H1 (cell line): ENCODE results near the gene SPATA31C2. TPM values are rescaled to one million over a fixed set of nuclear protein-coding genes. Genes with fewer than 3 reads are reported as not detected.

Experiments used
- CTCF ChIA-PET: fragments of 300-600 bp; sonication (Branson Sonifier 250); formaldehyde crosslinking; loops from one replicate; lab custom pipeline; 2021; ENCODE audit not compliant: partially characterized antibody; lab: Charles Lee
- POLR2A ChIA-PET: fragments of 300-600 bp; sonication (Branson Sonifier 250); formaldehyde crosslinking; loops from one replicate; lab custom pipeline; 2021; ENCODE audit warnings: inconsistent platforms; ENCODE audit not compliant: partially characterized antibody; lab: Charles Lee
- DNase-seq, 2 experiments: peaks; one replicate each; pipeline versions ENCODE4 v3.0.0 to v3.0.0-alpha.2; 2010 to 2022; ENCODE audit warnings: low spot score in 2 of 2, low read depth in 1 of 2, mixed read lengths in 1 of 2
- FAIRE-seq: peaks from 2 replicates; lab custom pipeline; 2011; peaks lifted over from hg19 to GRCh38; lab: Jason Lieb, UNC
- H2AFZ ChIP-seq: 2 replicates; pipeline ENCODE4 v1.8.1; 2012; ENCODE audit warnings: low read length, inconsistent platforms
- H2AK5ac ChIP-seq: 2 replicates; pipeline ENCODE4 v1.6.1; 2013; ENCODE audit warnings: low read depth, low read length
- H2BK120ac ChIP-seq: replicated peaks from 2 replicates; pipeline ENCODE3; 2013; ENCODE audit warnings: low read depth, low read length, inconsistent platforms
- H2BK12ac ChIP-seq: 2 replicates; pipeline ENCODE4 v1.6.1; 2013; ENCODE audit warnings: low read depth, low read length
- H2BK15ac ChIP-seq: 2 replicates; pipeline ENCODE4 v1.6.1; 2013; ENCODE audit warnings: low read length
- H2BK20ac ChIP-seq: 2 replicates; pipeline ENCODE4 v1.6.1; 2013; ENCODE audit warnings: low read length
- H2BK5ac ChIP-seq: 2 replicates; pipeline ENCODE4 v1.6.1; 2013; ENCODE audit warnings: low read depth, low read length
- H3K14ac ChIP-seq: 2 replicates; pipeline ENCODE4 v1.6.1; 2013; ENCODE audit warnings: inconsistent platforms; ENCODE audit not compliant: insufficient read length
- H3K18ac ChIP-seq: 2 replicates; pipeline ENCODE4 v1.6.1; 2013; ENCODE audit warnings: low read length; ENCODE audit errors: extremely low read depth
- H3K23ac ChIP-seq: 2 replicates; pipeline ENCODE4 v1.6.1; 2013; ENCODE audit warnings: inconsistent platforms; ENCODE audit not compliant: insufficient read length
- H3K23me2 ChIP-seq: 2 replicates; pipeline ENCODE4 v1.6.1; 2013; ENCODE audit warnings: low read depth, low read length
- H3K27ac ChIP-seq: 2 replicates; pipeline ENCODE4 v1.6.1; 2011; ENCODE audit warnings: low read depth, low read length, inconsistent platforms
- H3K27me3 ChIP-seq, 4 experiments: replicated peaks in 1 of 4; 1 replicate in 1 of 4; 2 replicates in 3 of 4; pipeline versions ENCODE4 v1.6.1 to v1.8.1; 2011 to 2013; ENCODE audit warnings: low read length in 3 of 4, mild to moderate bottlenecking in 3 of 4, inconsistent platforms in 2 of 4, mixed read lengths in 2 of 4, moderate library complexity in 1 of 4; ENCODE audit not compliant: control insufficient read depth in 3 of 4, insufficient read depth in 3 of 4; ENCODE audit errors: extremely low read depth in 1 of 4
- H3K36me3 ChIP-seq, 4 experiments: 2 replicates each; pipeline versions ENCODE4 v1.6.1 to v1.8.1; 2011 to 2013; ENCODE audit warnings: mild to moderate bottlenecking in 4 of 4, low read length in 3 of 4, moderate library complexity in 2 of 4, control low read depth in 1 of 4, inconsistent platforms in 1 of 4; ENCODE audit not compliant: insufficient read depth in 4 of 4, control insufficient read depth in 2 of 4
- H3K4ac ChIP-seq: replicated peaks from 2 replicates; pipeline ENCODE3; 2013; ENCODE audit warnings: low read length, low read depth, mixed read lengths, inconsistent platforms; ENCODE audit not compliant: insufficient read length
- H3K4me1 ChIP-seq, 4 experiments: replicated peaks in 1 of 4; 1 replicate in 1 of 4; 2 replicates in 3 of 4; pipeline versions ENCODE4 v1.6.1 to v1.8.1; 2011 to 2013; ENCODE audit warnings: low read length in 3 of 4, inconsistent platforms in 2 of 4, mixed read lengths in 1 of 4; ENCODE audit not compliant: insufficient read depth in 4 of 4, control insufficient read depth in 3 of 4
- H3K4me2 ChIP-seq, 2 experiments: 2 replicates each; pipeline versions ENCODE4 v1.6.1 to v1.8.1; 2011 to 2013; ENCODE audit warnings: low read depth in 2 of 2, low read length in 2 of 2, control low read depth in 1 of 2, inconsistent platforms in 1 of 2, mild to moderate bottlenecking in 1 of 2; ENCODE audit not compliant: insufficient read depth in 1 of 2
- H3K4me3 ChIP-seq, 4 experiments: fragments of 200-600, 300-600 bp in 1 of 4; sonication (generic), shearing (Covaris generic), sonication (Bioruptor Twin) in 1 of 4; 2 replicates each; pipeline versions ENCODE4 v1.5.1 to v1.8.1; 2011 to 2016; ENCODE audit warnings: low read length in 4 of 4, low read depth in 3 of 4, control low read depth in 2 of 4, inconsistent platforms in 2 of 4, mild to moderate bottlenecking in 2 of 4, mixed read lengths in 1 of 4, moderate library complexity in 1 of 4; ENCODE audit not compliant: insufficient read depth in 2 of 4; ENCODE audit errors: extremely low read depth in 1 of 4
- H3K56ac ChIP-seq: replicated peaks from 2 replicates; pipeline ENCODE3; 2013; ENCODE audit warnings: low read depth, mild to moderate bottlenecking, mixed read lengths, low read length, inconsistent platforms; ENCODE audit not compliant: insufficient read length
- H3K79me1 ChIP-seq: 2 replicates; pipeline ENCODE4 v1.6.1; 2013; ENCODE audit warnings: low read depth, low read length, control low read depth
- H3K79me2 ChIP-seq, 2 experiments: 2 replicates each; pipeline versions ENCODE4 v1.6.1 to v1.8.1; 2012 to 2013; ENCODE audit warnings: low read length in 2 of 2, mild to moderate bottlenecking in 2 of 2, inconsistent platforms in 1 of 2; ENCODE audit not compliant: insufficient read depth in 2 of 2, control insufficient read depth in 1 of 2
- H3K9ac ChIP-seq, 4 experiments: replicated peaks in 1 of 4; 1 replicate in 1 of 4; 2 replicates in 3 of 4; pipeline versions ENCODE4 v1.6.1 to v1.8.1; 2011 to 2013; ENCODE audit warnings: low read depth in 3 of 4, low read length in 3 of 4, control low read depth in 2 of 4, mild to moderate bottlenecking in 2 of 4, moderate library complexity in 2 of 4, inconsistent platforms in 1 of 4; ENCODE audit errors: extremely low read depth in 1 of 4
- H3K9me3 ChIP-seq, 2 experiments: 2 replicates each; pipeline versions ENCODE4 v1.6.1 to v1.8.1; 2012 to 2013; ENCODE audit warnings: mild to moderate bottlenecking in 2 of 2, moderate library complexity in 2 of 2, control low read depth in 1 of 2, inconsistent platforms in 1 of 2, low read depth in 1 of 2, low read length in 1 of 2, mixed read lengths in 1 of 2; ENCODE audit not compliant: insufficient read depth in 2 of 2
- H4K20me1 ChIP-seq, 2 experiments: replicated peaks in 1 of 2; 2 replicates each; pipeline versions ENCODE3 to v1.8.1; 2011 to 2013; ENCODE audit warnings: inconsistent platforms in 2 of 2, low read length in 2 of 2, mild to moderate bottlenecking in 1 of 2; ENCODE audit not compliant: insufficient read depth in 2 of 2, control insufficient read depth in 1 of 2
- H4K5ac ChIP-seq: 2 replicates; pipeline ENCODE4 v1.6.1; 2013; ENCODE audit warnings: low read length, low read depth, mixed read lengths, inconsistent platforms; ENCODE audit not compliant: insufficient read length
- H4K8ac ChIP-seq: 2 replicates; pipeline ENCODE4 v1.8.0; 2013; ENCODE audit warnings: mild to moderate bottlenecking, moderate library complexity, low read length, inconsistent platforms; ENCODE audit not compliant: insufficient read depth; ENCODE audit errors: extremely low read depth
- H4K91ac ChIP-seq: replicated peaks from 2 replicates; pipeline ENCODE3; 2013; ENCODE audit warnings: low read length, mixed read lengths, inconsistent platforms; ENCODE audit not compliant: insufficient read length
- ASH2L ChIP-seq: fragments of 200-600, 300-600 bp; sonication (generic); IDR thresholded peaks from one replicate; pipeline ENCODE4 v1.7.1; 2017; ENCODE audit warnings: low read length
- WGBS, 2 experiments: shearing (Covaris generic) in 1 of 2; methylation state at CpG; one replicate each; pipeline versions ENCODE4 v1.1.6 to v1.1.7; 2013 to 2015; ENCODE audit warnings: low lambda C conversion rate in 2 of 2, mixed read lengths in 2 of 2, inconsistent platforms in 1 of 2, low coverage in 1 of 2, missing lambda C conversion rate in 1 of 2; ENCODE audit not compliant: insufficient replicate concordance in 2 of 2, insufficient coverage in 1 of 2, insufficient read length in 1 of 2; ENCODE audit errors: extremely low coverage in 1 of 2, missing lambda C conversion rate in 1 of 2; 5-methylcytosine and 5-hydroxymethylcytosine counted together
- polyA plus RNA-seq, 7 experiments: library from polyadenylated mRNA; depleted of rRNA in 3 of 7; stranded (reverse) in 5 of 7; unstranded in 2 of 7; fragments of >200 nt in 5 of 7; fragments of 200-250 nt in 2 of 7; gene quantifications; 1 replicate in 5 of 7; 2 replicates in 1 of 7; 4 replicates in 1 of 7; pipeline versions ENCODE4 v1.2.1 to v1.2.3, GENCODE V29; 2011 to 2013; ENCODE audit warnings: missing spikeins in 2 of 7, mixed read lengths in 2 of 7
- total RNA-seq: library from RNA; stranded (reverse); fragmentation: NEBNext Ultra II Directional; extraction: Animal tissue kit (Norgen Biotek cat#: 25700); gene quantifications from 2 replicates; pipeline ENCODE4 v1.2.1, GENCODE V29; 2021

SPATA31C2 gene
- total and polyA plus RNA-seq, 2 of the 8 experiments (the other 6 are each of a cell fraction or from before 2014, with no cell fraction given): 0.17 to 0.20 TPM

- H3K27ac ChIP-seq: no peak overlapping the region
- H2BK5ac ChIP-seq: no peak overlapping the region
- no peaks in the 10 kb centered on the region for H3K36me3 ChIP-seq
- no peaks in the 10 kb centered on the region for H3K79me2 ChIP-seq
- no peak overlapping the region for H2AFZ ChIP-seq
- H4K20me1 ChIP-seq: no peaks in the 10 kb centered on the region
- no peak overlapping the region for H3K9ac ChIP-seq
- H3K4me2 ChIP-seq: no peak overlapping the region
- H2BK120ac ChIP-seq: no peak overlapping the region
- no peak overlapping the region for H3K23ac ChIP-seq
- H2BK20ac ChIP-seq: no peak overlapping the region
- no peak overlapping the region for H3K4me3 ChIP-seq
- ChIA-PET POLR2A (no interaction called here), CTCF (interaction anchor here (0.6 to 1.5 kb wide), 3 partner anchors 13 to 402 kb away, joined by 3 to 5 read pairs (median 3); no protein-coding TSS in a partner anchor)
- no peaks in the 10 kb centered on the region; the same call in 1 of the 2 replicates for H3K23me2 ChIP-seq
- no peak overlapping the region for H4K91ac ChIP-seq
- DNase-seq (no peak), FAIRE-seq (no peak)
- WGBS, 2 experiments: 92% methylated on average over 3 of the region's 3 CpGs; no CpG with 5 or more reads in 1 of the 2 experiments
- H3K14ac ChIP-seq: no peak overlapping the region
- no peak for TF ChIP-seq ASH2L
- no peaks in the 10 kb centered on the region for H3K9me3 ChIP-seq
- H4K5ac ChIP-seq: no peak overlapping the region
- no peaks in the 10 kb centered on the region for H3K4me1 ChIP-seq
- no peak overlapping the region for H4K8ac ChIP-seq
- H3K27me3 ChIP-seq: no peaks in the 10 kb centered on the region
- no peak overlapping the region for H2BK12ac ChIP-seq
- no peak overlapping the region for H2BK15ac ChIP-seq
- H3K56ac ChIP-seq: no peak overlapping the region
- no peaks in the 10 kb centered on the region for H3K79me1 ChIP-seq
- H2AK5ac ChIP-seq: no peak overlapping the region
- H3K18ac ChIP-seq: no peak overlapping the region
- no peak overlapping the region for H3K4ac ChIP-seq
Observed at GRCh38 chr9:88177371-88177770, 39.1 kb upstream of the SPATA31C2 start.
